HepG2 (cell line): ENCODE data around the gene RGS6. TPM values are rescaled to one million over a fixed set of nuclear protein-coding genes. Genes with fewer than 3 reads are reported as not detected.

Experiments
- ATAC-seq: fragments of 200-7000 bp; cut with Tn5 transposase; 3 replicates; pipeline ENCODE4 v1.9.1; 2020; ENCODE audit warnings: mild to moderate bottlenecking, moderate library complexity
- BruUV-seq: library from RNA; stranded (reverse); fragments of 400-500 nt; replicated peaks from 2 replicates; lab custom pipeline; 2021; lab: Mats Ljungman, UMichigan
- CTCF ChIA-PET: fragments of 300-600 bp; formaldehyde crosslinking; extraction: SDS; loops from one replicate; lab custom pipeline; 2021; ENCODE audit warnings: low total read pairs, inconsistent platforms, low intra/inter-chr PET ratio; lab: Yijun Ruan, JAX
- POLR2A ChIA-PET: fragments of 350-600 bp; sonication (Branson Sonifier 250); formaldehyde crosslinking; loops from one replicate; lab custom pipeline; 2020; ENCODE audit warnings: antibody characterized with exemption, inconsistent platforms; lab: Yijun Ruan, JAX
- DNase-seq: peaks from one replicate; pipeline ENCODE4 v3.0.0-alpha.2; 2015; ENCODE audit warnings: low spot score
- FAIRE-seq: peaks from 3 replicates; lab custom pipeline; 2011; peaks lifted over from hg19 to GRCh38; lab: Jason Lieb, UNC
- H2AFZ ChIP-seq: one replicate; pipeline ENCODE4 v1.6.1; 2011; ENCODE audit warnings: low read length, inconsistent platforms
- H3K27ac ChIP-seq: fragments of 300-600 bp; 3 replicates; pipeline ENCODE4 v1.8.0; 2011; ENCODE audit warnings: mixed run types, mild to moderate bottlenecking, mixed read lengths, low read length, inconsistent platforms; ENCODE audit not compliant: insufficient read depth; ENCODE audit errors: extremely low read length
- H3K27me3 ChIP-seq, 2 experiments: fragments of 200-600 bp in 1 of 2; 2 replicates in 1 of 2; 3 replicates in 1 of 2; pipeline versions ENCODE4 v1.6.0 to v1.8.0; 2011; ENCODE audit warnings: low read length in 2 of 2, mild to moderate bottlenecking in 2 of 2, moderate library complexity in 2 of 2, inconsistent platforms in 1 of 2; ENCODE audit not compliant: insufficient read depth in 2 of 2, control insufficient read depth in 1 of 2
- H3K36me3 ChIP-seq, 2 experiments: fragments of 200-600 bp in 1 of 2; replicated peaks in 1 of 2; 2 replicates in 1 of 2; 3 replicates in 1 of 2; pipeline versions ENCODE4 v1.5.1 to v1.8.0; 2011; ENCODE audit warnings: low read length in 2 of 2, inconsistent platforms in 1 of 2; ENCODE audit not compliant: insufficient read depth in 2 of 2, control insufficient read depth in 1 of 2
- H3K4me1 ChIP-seq: 2 replicates; pipeline ENCODE4 v1.5.1; 2012; ENCODE audit warnings: low read length, inconsistent platforms; ENCODE audit not compliant: insufficient read depth
- H3K4me2 ChIP-seq: 2 replicates; pipeline ENCODE4 v1.6.0; 2011; ENCODE audit warnings: low read depth, low read length, inconsistent platforms
- H3K4me3 ChIP-seq, 3 experiments: fragments of 200-600 bp in 1 of 3; sonication (generic), shearing (Covaris generic) in 1 of 3; replicated peaks in 1 of 3; 2 replicates each; pipeline ENCODE4 v1.5.1; 2011 to 2016; ENCODE audit warnings: low read length in 3 of 3, inconsistent platforms in 2 of 3, low read depth in 2 of 3, mild to moderate bottlenecking in 2 of 3, control low read depth in 1 of 3, mixed read lengths in 1 of 3; ENCODE audit not compliant: insufficient read depth in 1 of 3
- H3K79me2 ChIP-seq: one replicate; pipeline ENCODE4 v1.6.1; 2011; ENCODE audit warnings: low read length, inconsistent platforms; ENCODE audit not compliant: insufficient read depth
- H3K9ac ChIP-seq: 2 replicates; pipeline ENCODE4 v1.6.0; 2011; ENCODE audit warnings: mild to moderate bottlenecking, low read depth, low read length, inconsistent platforms; ENCODE audit not compliant: insufficient read depth
- H3K9me3 ChIP-seq: 2 replicates; pipeline ENCODE4 v1.5.1; 2012; ENCODE audit warnings: mild to moderate bottlenecking, low read length
- H4K20me1 ChIP-seq: 2 replicates; pipeline ENCODE4 v1.6.0; 2011; ENCODE audit warnings: inconsistent platforms, mild to moderate bottlenecking, low read length, moderate library complexity; ENCODE audit not compliant: insufficient read depth
- ARHGAP35 ChIP-seq: sonication (generic); formaldehyde crosslinking; IDR thresholded peaks from 2 replicates; pipeline ENCODE4 v1.9.0; 2022; ENCODE audit warnings: mild to moderate bottlenecking, inconsistent platforms, moderate library complexity, missing genetic modification reagents, borderline replicate concordance
- ISL2 ChIP-seq: sonication (generic); formaldehyde crosslinking; IDR thresholded peaks from 2 replicates; pipeline ENCODE4 v1.5.0; 2020; ENCODE audit warnings: missing genetic modification reagents
- NFAT5 ChIP-seq: sonication (generic); formaldehyde crosslinking; IDR thresholded peaks from 2 replicates; pipeline ENCODE4 v1.4.0; 2020; ENCODE audit warnings: missing genetic modification reagents
- SNAPC4 ChIP-seq: sonication (generic); formaldehyde crosslinking; IDR thresholded peaks from 2 replicates; pipeline ENCODE4 v1.4.0; 2020; ENCODE audit warnings: mild to moderate bottlenecking, missing genetic modification reagents
- SOX5 ChIP-seq: IDR thresholded peaks from 2 replicates; pipeline ENCODE4 v1.6.1; 2016; ENCODE audit warnings: borderline replicate concordance
- TRIM22 ChIP-seq: fragments of 450-650 bp; IDR thresholded peaks from 2 replicates; pipeline ENCODE4 v1.6.1; 2017
- ZBTB39 ChIP-seq: sonication (generic); formaldehyde crosslinking; IDR thresholded peaks from 2 replicates; pipeline ENCODE4 v1.5.0; 2020; ENCODE audit warnings: missing genetic modification reagents
- ZFP36 ChIP-seq: fragments of 150-350 bp; IDR thresholded peaks from 2 replicates; pipeline ENCODE4 v1.6.1; 2018; ENCODE audit warnings: borderline replicate concordance, low read length, low read depth; ENCODE audit not compliant: partially characterized antibody
- ZNF124 ChIP-seq: sonication (generic); formaldehyde crosslinking; IDR thresholded peaks from 2 replicates; pipeline ENCODE4 v1.4.0; 2020; ENCODE audit warnings: missing genetic modification reagents
- ZNF274 ChIP-seq: sonication (generic); formaldehyde crosslinking; IDR thresholded peaks from 2 replicates; pipeline ENCODE4 v1.5.1; 2020; ENCODE audit warnings: mild to moderate bottlenecking, missing genetic modification reagents
- WGBS: methylation state at CpG from one replicate; pipeline ENCODE4 v1.1.6; 2017; ENCODE audit warnings: low lambda C conversion rate; 5-methylcytosine and 5-hydroxymethylcytosine counted together
- in situ Hi-C: cut with HindIII; loops from 2 replicates; pipeline ENCODE4 v1.10.0; 2017; ENCODE audit warnings: low pct_unique_long_range_greater_than_20kb; ENCODE audit not compliant: extremely low pct_ligation_motif_present
- intact Hi-C: fragments of 100-400 bp; cut with micrococcal nuclease; formaldehyde crosslinking; loops from one replicate; pipeline ENCODE4 v1.10.0; 2022; ENCODE audit not compliant: unreplicated experiment
- polyA plus RNA-seq, 8 experiments: library from polyadenylated mRNA; depleted of rRNA in 3 of 8; stranded (reverse) in 7 of 8; unstranded in 1 of 8; fragments of >200 nt; fragmentation: Illumina TruSeq in 4 of 8; extraction: Trizol in 4 of 8; gene quantifications; 2 replicates each; pipeline versions ENCODE4 v1.2.1 to v1.2.3, GENCODE V29; 2011 to 2016; ENCODE audit warnings: low read depth in 4 of 8, missing spikeins in 1 of 8, mixed read lengths in 1 of 8; ENCODE audit not compliant: insufficient read depth in 1 of 8
- total RNA-seq, 5 experiments: library from RNA; depleted of rRNA; stranded (reverse); fragments of >200 nt; fragmentation: Illumina TruSeq; extraction: Trizol; gene quantifications; 2 replicates each; pipeline ENCODE4 v1.2.3, GENCODE V29; 2016; ENCODE audit warnings: low read depth in 1 of 5

The RGS6 gene
- total and polyA plus RNA-seq, 2 of the 13 experiments (the other 11 are each of a cell fraction or from before 2014, with no cell fraction given): not detected

GRCh38 chr14:72554401-72554800 lies 622.2 kb downstream of the RGS6 start:
- no peak overlapping the region for H2AFZ ChIP-seq
- in situ Hi-C loops (no loop called here), intact Hi-C loops (no loop called here)
- H3K4me2 ChIP-seq: no peak overlapping the region
- H3K4me3 ChIP-seq: no peak overlapping the region
- CTCF ChIA-PET: no interaction called here
- ATAC-seq: no peak
- BruUV-seq: no TSS peak
- no peak for DNase-seq
- 2% methylated on average over 4 of the region's 4 CpGs for WGBS
- H3K27ac ChIP-seq: no peak overlapping the region
- H3K4me1 ChIP-seq: no peaks in the 10 kb centered on the region
- H3K36me3 ChIP-seq: no peaks in the 10 kb centered on the region
- no peaks in the 10 kb centered on the region for H3K9me3 ChIP-seq
- FAIRE-seq: no peak
- POLR2A ChIA-PET: no interaction called here
- no peaks in the 10 kb centered on the region for H3K79me2 ChIP-seq
- H4K20me1 ChIP-seq: no peaks in the 10 kb centered on the region
- H3K27me3 ChIP-seq: peaks cover 5 to 65% of the 10 kb centered on the region in 2 experiments; a peak in 4 of 5 replicates
- no peak overlapping the region for H3K9ac ChIP-seq
- TF ChIP-seq ZNF274 (CRISPR knock-in tag): no peak
- no peak for TF ChIP-seq ZNF124 (CRISPR knock-in tag)
- TF ChIP-seq ZFP36: no peak
- no peak for TF ChIP-seq ARHGAP35 (CRISPR knock-in tag)
- TF ChIP-seq TRIM22: no peak
- TF ChIP-seq NFAT5 (CRISPR knock-in tag): no peak
- TF ChIP-seq ISL2 (CRISPR knock-in tag): no peak
- no peak for TF ChIP-seq ZBTB39 (CRISPR knock-in tag)
- TF ChIP-seq SNAPC4 (CRISPR knock-in tag): no peak
- no peak for TF ChIP-seq SOX5
